GM21786 (cell line): Measurements from ENCODE around the gene CPSF4L.

ENCODE experiments used
- ATAC-seq: cut with Tn5 transposase; IDR thresholded peaks from one replicate; pipeline ENCODE4 v1.9.1; 2021; ENCODE audit not compliant: unreplicated experiment

CPSF4L gene

GRCh38 chr17:73290399-73291259 is 28.9 kb upstream of the CPSF4L start:
- ATAC-seq, result peak; percentile 41

DNA sequence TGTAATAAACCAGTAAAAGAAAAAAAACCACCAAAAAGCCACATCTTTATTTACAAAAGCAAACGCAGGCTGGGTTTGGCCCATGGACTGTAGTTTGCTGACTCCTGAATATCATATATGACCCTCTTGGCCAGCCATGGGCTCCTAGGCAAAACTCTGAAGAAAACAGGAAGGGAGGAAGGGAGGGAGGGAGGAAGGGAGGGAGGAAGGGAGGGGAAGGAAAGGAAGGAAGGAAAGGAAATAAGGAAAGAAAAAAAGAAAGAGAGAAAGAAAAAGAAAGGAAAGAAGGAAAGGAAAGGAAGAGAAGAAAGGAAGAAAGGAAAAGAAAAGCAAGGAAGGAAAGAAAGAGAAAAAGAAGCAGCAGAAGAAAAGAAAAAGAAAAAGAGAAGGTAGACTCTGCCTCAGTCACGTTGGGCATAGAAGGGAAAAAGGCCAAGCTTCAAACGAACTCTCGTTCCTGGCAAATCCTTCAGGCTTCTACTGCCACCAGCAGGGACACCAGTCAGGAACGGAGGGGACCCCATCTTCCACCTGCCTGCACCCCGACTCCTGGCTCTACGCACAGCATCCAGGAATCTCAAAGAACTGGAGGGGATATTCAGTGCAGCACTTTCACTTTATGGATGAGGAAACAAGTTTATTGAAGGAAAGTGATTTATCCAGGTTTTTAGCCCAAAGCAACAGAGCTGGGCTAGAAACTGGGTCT is 28.0 kb upstream of the CPSF4L start:
- ATAC-seq, result no peak

- no peak for ATAC-seq
These were observed 27.0 kb upstream of the CPSF4L start for GRCh38 chr17:73288534-73289302.

DNA sequence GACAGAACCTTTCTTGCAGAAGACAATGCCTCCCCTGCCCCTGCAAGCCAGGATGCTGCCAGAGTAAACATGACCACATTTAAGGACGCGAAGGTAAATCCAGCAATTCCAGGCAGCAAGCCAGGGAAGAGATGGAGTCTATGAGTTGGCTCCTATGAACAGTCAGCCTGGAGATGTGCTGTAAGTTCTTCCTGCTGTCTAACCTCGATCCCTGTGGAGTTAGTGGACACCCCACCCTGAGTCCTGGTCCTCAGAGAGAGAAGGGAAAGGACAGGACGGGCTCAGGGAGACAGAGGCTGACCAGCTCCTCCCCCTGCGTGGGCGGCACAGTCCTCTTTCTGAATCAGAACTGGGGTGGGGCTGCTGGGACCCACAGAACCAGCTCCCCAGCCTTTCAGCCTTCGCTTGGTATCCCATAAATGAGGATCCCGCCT is 25.2 kb upstream of the CPSF4L start:
- ATAC-seq, result no peak

DNA sequence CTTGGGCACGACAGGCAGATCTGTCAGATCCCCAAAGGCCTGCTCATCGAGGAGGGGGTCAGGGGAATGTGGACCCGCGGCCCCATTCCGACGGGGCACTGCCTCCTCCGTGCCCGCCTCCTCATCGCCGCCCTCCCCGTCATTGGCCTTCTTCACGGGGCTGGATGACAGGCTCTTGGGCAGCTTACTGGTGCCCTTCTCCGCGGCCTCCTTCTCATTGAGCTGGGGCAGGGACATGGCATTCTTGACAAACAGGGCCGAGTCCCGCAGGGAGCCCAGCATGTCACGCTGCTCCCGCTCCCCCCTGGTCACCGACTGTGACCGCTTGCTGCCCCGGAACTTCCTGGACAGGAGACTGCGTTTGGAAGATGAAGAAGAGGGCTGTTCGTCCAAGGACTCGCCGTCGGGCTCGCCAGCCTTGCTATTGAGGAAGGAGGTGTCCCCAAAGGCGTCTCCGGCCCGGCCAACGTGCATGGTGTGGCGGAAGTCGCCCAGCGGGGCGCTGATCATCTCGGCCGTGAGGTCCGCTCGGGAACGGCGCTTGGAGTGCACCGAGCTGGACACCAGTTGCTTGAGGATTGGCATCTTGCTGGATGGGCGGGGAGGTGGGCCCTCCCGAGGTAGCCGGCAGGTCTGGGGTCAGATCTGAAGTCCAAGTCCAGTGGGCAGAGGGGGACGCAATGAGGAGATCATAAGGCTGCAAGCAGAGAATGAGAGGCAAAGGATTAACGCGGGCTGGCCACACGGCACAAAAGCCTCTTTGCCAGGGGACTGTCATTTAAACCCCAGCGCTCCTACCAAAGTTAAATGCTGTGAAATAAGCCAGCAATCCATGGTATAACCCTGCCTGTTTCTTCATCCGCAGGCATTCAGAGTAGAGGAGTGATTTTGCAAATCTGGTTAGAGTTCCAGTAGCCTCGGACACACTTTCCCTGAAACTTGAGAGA is 24.5 kb upstream of the CPSF4L start:
- no peak for ATAC-seq

- no peak for ATAC-seq
These were observed 23.9 kb upstream of the CPSF4L start for GRCh38 chr17:73285603-73285908.

DNA sequence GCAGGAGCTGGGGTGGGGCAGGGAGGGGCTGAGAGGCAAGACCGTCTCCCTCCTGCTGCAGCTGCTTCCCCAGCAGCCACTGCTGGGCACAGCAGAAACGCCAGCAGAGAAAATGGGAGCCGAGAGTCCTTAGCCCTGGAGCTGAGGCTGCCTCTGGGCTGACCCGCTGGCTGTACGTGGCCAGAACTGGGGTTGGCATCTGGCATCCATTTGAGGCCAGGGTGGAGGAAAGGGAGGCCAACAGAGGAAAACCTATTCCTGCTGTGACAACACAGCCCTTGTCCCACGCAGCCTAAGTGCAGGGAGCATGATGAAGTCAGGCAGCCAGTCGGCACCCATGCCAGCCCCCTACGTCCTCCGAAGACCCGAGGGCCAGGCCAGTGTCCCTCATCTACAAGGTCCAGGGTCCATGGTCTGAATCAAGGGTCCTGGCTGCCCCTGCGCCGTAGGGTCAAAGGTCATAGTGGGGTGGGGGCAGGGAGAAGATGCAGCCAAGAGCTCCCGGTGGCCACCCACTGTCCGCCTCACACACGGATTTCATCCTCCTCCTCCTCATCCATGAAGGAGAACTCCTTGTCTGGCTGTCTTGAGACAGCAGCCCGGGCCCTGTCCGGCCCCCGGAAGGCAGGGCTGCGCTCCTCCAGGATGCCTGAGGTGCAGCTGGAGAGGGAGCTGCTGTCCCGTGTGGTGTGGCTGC is 23.4 kb upstream of the CPSF4L start:
- ATAC-seq, result no peak

- ATAC-seq, result no peak
These were observed 22.7 kb upstream of the CPSF4L start for GRCh38 chr17:73284354-73284753.

DNA sequence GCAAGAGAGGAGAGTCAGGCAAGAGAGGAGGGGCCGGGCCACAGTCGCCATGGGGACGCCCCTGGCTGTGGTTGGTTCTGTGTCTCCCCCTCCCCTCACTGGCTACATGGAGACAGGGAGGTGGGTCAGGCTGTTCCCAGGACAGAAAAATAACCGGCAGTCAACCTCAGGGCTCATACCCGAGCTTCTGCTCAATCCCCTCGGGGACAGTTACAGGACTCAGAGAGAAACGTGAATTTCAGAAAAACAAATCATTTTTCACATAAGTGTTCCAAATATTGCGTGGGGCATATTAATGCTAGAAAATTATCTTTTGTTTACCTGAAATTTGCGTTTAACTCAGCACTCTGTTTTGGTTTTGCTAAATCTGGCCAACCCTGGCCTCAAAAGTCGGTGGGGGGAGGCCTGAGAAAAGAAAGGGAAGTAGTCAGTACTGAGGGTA is 22.2 kb upstream of the CPSF4L start:
- no peak for ATAC-seq

- no peak for ATAC-seq
These were observed 21.6 kb upstream of the CPSF4L start for GRCh38 chr17:73283250-73283649.

- ATAC-seq, result no peak
These were observed 20.9 kb upstream of the CPSF4L start for GRCh38 chr17:73282629-73283028.

DNA sequence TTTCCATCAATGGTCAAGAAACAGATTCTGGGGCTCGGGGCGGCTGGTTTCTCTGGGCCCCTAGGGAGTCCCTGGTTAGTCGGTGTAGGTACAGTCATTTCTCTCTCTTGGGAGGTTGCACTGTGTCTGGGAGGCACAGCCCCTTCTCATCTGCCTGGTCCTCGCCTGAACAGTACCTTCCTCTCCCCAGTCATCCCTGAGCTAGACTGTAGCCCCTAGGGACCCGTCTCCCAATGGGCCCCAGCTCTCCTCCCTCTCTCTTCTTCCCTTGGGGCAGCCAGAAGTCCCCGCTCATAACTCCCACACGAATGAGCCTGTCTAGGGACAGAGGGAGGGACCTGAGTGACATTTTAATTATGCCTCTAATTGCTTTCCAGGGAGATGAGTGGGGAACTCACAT is 20.2 kb upstream of the CPSF4L start:
- peak; percentile 93 for ATAC-seq

DNA sequence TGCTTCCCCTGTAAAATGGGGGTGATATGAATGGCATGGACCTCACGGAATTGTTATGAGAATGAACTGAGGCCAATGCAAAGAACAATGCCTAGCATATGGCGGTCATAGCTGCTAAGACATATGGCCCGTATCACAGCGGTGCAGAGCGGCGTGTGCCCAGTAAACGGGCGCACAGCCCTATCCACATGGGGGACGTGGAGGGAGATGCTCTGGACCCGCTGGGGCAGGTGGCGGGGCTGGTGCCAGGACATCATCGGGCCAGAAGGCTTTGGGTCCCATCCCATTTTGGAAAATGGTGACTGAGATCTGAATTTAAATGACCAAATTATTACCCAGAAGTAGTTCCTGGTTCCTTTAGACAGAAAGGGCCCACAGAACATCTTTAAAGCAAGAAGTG is 18.5 kb upstream of the CPSF4L start:
- ATAC-seq, result no peak

DNA sequence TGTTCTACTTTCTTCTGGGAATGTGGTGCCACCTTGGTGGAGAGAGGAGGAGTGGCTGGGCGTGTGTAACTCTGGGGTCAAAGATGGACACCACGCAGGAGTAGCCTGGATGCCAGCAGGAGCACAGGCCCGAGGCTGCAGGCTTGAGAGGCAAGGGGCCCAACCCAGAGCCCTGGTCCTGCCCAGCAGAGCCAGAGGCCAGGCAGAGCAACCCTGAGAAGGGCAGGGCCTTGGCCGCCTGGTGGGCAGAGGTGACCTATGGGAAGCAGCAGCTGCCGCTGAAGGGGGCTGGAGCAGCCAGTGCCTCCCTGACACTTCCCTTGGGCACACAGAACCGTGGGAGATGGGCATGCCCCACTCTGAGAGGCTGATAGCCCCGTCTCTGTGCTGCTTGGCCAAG is 18.0 kb upstream of the CPSF4L start:
- ATAC-seq, result no peak

- ATAC-seq, result no peak
These were observed 17.1 kb upstream of the CPSF4L start for GRCh38 chr17:73278465-73279453.

DNA sequence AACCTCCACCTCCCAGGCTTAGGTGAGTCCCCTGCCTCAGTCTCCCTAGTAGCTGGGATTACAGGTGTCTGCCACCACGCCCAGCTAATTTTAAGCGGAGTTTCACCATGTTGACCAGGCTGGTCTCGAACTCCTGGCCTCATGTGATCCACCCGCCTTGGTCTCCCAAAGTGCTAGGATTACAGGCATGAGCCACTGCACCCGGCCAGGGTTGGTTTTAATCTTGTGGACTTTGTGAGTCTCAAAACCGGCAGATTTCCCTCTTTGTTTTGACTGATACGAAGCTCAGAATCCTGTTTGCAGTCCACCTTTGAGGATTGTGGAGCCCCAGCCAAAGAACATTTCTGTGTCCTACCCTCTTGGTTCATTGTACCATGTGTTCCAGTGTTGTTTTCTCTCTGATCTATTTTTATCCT is 16.4 kb upstream of the CPSF4L start:
- no peak for ATAC-seq

DNA sequence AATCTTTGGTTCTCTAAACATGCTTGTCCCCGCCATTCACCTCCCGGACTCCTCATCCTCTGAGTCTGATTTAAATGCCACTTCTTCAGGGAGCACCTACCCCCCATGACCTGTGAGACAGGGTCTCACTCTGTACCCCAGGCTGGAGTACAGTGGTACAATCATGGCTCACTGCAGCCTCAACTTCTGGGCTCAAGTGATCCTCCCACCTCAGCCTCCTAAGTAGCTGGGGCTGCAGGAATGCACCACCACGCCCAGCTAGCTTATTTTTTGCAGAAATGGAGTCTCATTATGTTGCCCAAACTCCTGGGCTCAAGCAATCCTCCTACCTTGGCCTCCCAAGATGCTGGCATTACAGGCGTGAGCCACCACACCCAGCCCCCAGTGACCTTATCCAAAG is 12.8 kb upstream of the CPSF4L start:
- no peak for ATAC-seq

GRCh38 chr17:73272906-73273218 is 11.2 kb upstream of the CPSF4L start:
- no peak for ATAC-seq

- peak; percentile 97 for ATAC-seq
These were observed 9.4 kb upstream of the CPSF4L start for GRCh38 chr17:73271072-73271471.
